GM23338 (cell line): ENCODE measurements around the gene ATP9A. TPM values are rescaled to one million over a fixed set of nuclear protein-coding genes. Genes with fewer than 3 reads are reported as not detected.
A peak's percentile ranks its signal among the peaks of the same experiment; 100 is the strongest.

ENCODE experiments used
- ATAC-seq: fragments of 200-7000 bp; cut with Tn5 transposase; 3 replicates; pipeline ENCODE4 v1.9.1; 2020
- DNase-seq: peaks from one replicate; pipeline ENCODE4 v3.0.0-alpha.2; 2015; ENCODE audit warnings: low spot score
- H2AFZ ChIP-seq: fragments of 200-600 bp; sonication (generic); 2 replicates; pipeline ENCODE4 v1.8.0; 2016; ENCODE audit warnings: antibody characterized with exemption, mild to moderate bottlenecking, moderate library complexity
- H3F3A ChIP-seq: fragments of 200-600 bp; sonication (generic); replicated peaks from 2 replicates; pipeline ENCODE4 v1.8.0; 2017; ENCODE audit warnings: antibody characterized with exemption, mixed run types, low read depth
- H3K27ac ChIP-seq: fragments of 200-600 bp; sonication (generic); 2 replicates; pipeline ENCODE4 v1.6.1; 2016; ENCODE audit warnings: low read depth
- H3K27me3 ChIP-seq: fragments of 200-600 bp; sonication (generic); 2 replicates; pipeline ENCODE4 v1.8.0; 2016; ENCODE audit warnings: mild to moderate bottlenecking, mixed run types, moderate library complexity; ENCODE audit not compliant: insufficient read depth
- H3K36me3 ChIP-seq: fragments of 200-600 bp; sonication (generic); 2 replicates; pipeline ENCODE4 v1.8.0; 2016; ENCODE audit warnings: mild to moderate bottlenecking; ENCODE audit not compliant: insufficient read depth
- H3K4me1 ChIP-seq: fragments of 200-600 bp; sonication (generic); 2 replicates; pipeline ENCODE4 v1.8.0; 2016; ENCODE audit warnings: mild to moderate bottlenecking, moderate library complexity; ENCODE audit not compliant: insufficient read depth
- H3K4me2 ChIP-seq: fragments of 200-600 bp; sonication (generic); 2 replicates; pipeline ENCODE4 v1.7.1; 2017; ENCODE audit warnings: mixed run types
- H3K4me3 ChIP-seq: fragments of 200-600 bp; sonication (generic); 2 replicates; pipeline ENCODE4 v1.6.1; 2016; ENCODE audit warnings: mixed run types
- H3K79me2 ChIP-seq: fragments of 200-600 bp; sonication (generic); replicated peaks from 2 replicates; pipeline ENCODE4 v1.8.0; 2017; ENCODE audit warnings: mild to moderate bottlenecking; ENCODE audit not compliant: insufficient read depth
- H3K9me2 ChIP-seq: fragments of 200-600 bp; sonication (generic); 2 replicates; pipeline ENCODE4 v1.8.0; 2017; ENCODE audit not compliant: insufficient read depth
- H4K20me1 ChIP-seq: fragments of 200-600 bp; sonication (generic); replicated peaks from 2 replicates; pipeline ENCODE4 v1.8.0; 2017; ENCODE audit warnings: mild to moderate bottlenecking; ENCODE audit not compliant: insufficient read depth
- H3K27ac Mint-ChIP-seq: 2 replicates; pipeline ENCODE4 v1.8.0; 2020; ENCODE audit warnings: inconsistent platforms, mild to moderate bottlenecking, moderate library complexity, mixed read lengths
- H3K27me3 Mint-ChIP-seq: 3 replicates; pipeline ENCODE4 v1.8.0; 2022; ENCODE audit warnings: low read depth, mild to moderate bottlenecking, moderate library complexity, mixed read lengths, inconsistent platforms; ENCODE audit not compliant: insufficient read depth, poor library complexity
- H3K36me3 Mint-ChIP-seq: 3 replicates; pipeline ENCODE4 v1.8.0; 2021; ENCODE audit warnings: low read depth, mild to moderate bottlenecking, inconsistent platforms, moderate library complexity, mixed read lengths
- H3K4me1 Mint-ChIP-seq: 3 replicates; pipeline ENCODE4 v1.8.0; 2020; ENCODE audit warnings: mild to moderate bottlenecking, inconsistent platforms, mixed read lengths
- H3K4me3 Mint-ChIP-seq: 3 replicates; pipeline ENCODE4 v1.8.0; 2021; ENCODE audit warnings: moderate library complexity, mild to moderate bottlenecking, inconsistent platforms, mixed read lengths
- H3K9me3 Mint-ChIP-seq: 3 replicates; pipeline ENCODE4 v1.8.0; 2020; ENCODE audit warnings: moderate library complexity, mild to moderate bottlenecking, inconsistent platforms, mixed read lengths
- CREB1 ChIP-seq: fragments of 250-450 bp; sonication (Bioruptor Pico); IDR thresholded peaks from 2 replicates; pipeline ENCODE4 v1.5.0; 2020; ENCODE audit warnings: low read depth, mild to moderate bottlenecking, moderate library complexity
- EZH2phosphoT487 ChIP-seq: fragments of 200-600 bp; sonication (generic); IDR thresholded peaks from one replicate; pipeline ENCODE4 v1.8.1; 2018; ENCODE audit warnings: antibody characterized with exemption; ENCODE audit not compliant: unreplicated experiment
- JUNB ChIP-seq: IDR thresholded peaks from one replicate; pipeline ENCODE4 v1.6.1; 2016; ENCODE audit warnings: antibody characterized with exemption; ENCODE audit not compliant: unreplicated experiment
- NANOG ChIP-seq: IDR thresholded peaks from 2 replicates; pipeline ENCODE4 v1.6.1; 2016; ENCODE audit warnings: antibody characterized with exemption, borderline replicate concordance
- POLR2AphosphoS5 ChIP-seq: IDR thresholded peaks from 2 replicates; pipeline ENCODE4 v1.6.1; 2016; ENCODE audit warnings: antibody characterized with exemption, low read depth
- STAT1 ChIP-seq: IDR thresholded peaks from one replicate; pipeline ENCODE4 v1.6.1; 2016; ENCODE audit warnings: antibody characterized with exemption; ENCODE audit not compliant: unreplicated experiment
- polyA plus RNA-seq: library from polyadenylated mRNA; unstranded; fragments of >200 nt; fragmentation: Nextera tagmentation; extraction: Ambion mirVana; gene quantifications from 2 replicates; pipeline ENCODE4 v1.2.1, GENCODE V29; 2016
- total RNA-seq: library from RNA; depleted of rRNA; stranded (reverse); fragments of >200 nt; shearing (Covaris generic); gene quantifications from 2 replicates; pipeline ENCODE4 v1.2.3, GENCODE V29; 2014
- TF ChIP-seq, protein P1 (sequence below): IDR thresholded peaks from one replicate; pipeline ENCODE4 v1.6.1; 2018; ENCODE audit warnings: antibody characterized with exemption; ENCODE audit not compliant: unreplicated experiment
- TF ChIP-seq, protein P2 (sequence below): fragments of 250-450 bp; sonication (Bioruptor Pico); IDR thresholded peaks from 2 replicates; pipeline ENCODE4 v1.5.0; 2020; ENCODE audit warnings: mild to moderate bottlenecking, moderate library complexity
- TF ChIP-seq, protein P3 (sequence below), 2 experiments: fragments of 200-600 bp in 1 of 2; sonication (generic) in 1 of 2; conservative IDR thresholded peaks; 2 replicates each; pipeline versions ENCODE4 v1.5.1 to v1.6.1; 2016 to 2017; ENCODE audit warnings: antibody characterized with exemption in 2 of 2, low read depth in 2 of 2, mild to moderate bottlenecking in 2 of 2, moderate library complexity in 1 of 2

ATP9A gene
- total and polyA plus RNA-seq, 2 experiments from 2014 or later = 0.94 to 5.9 TPM

- TF ChIP-seq, protein P1, sequence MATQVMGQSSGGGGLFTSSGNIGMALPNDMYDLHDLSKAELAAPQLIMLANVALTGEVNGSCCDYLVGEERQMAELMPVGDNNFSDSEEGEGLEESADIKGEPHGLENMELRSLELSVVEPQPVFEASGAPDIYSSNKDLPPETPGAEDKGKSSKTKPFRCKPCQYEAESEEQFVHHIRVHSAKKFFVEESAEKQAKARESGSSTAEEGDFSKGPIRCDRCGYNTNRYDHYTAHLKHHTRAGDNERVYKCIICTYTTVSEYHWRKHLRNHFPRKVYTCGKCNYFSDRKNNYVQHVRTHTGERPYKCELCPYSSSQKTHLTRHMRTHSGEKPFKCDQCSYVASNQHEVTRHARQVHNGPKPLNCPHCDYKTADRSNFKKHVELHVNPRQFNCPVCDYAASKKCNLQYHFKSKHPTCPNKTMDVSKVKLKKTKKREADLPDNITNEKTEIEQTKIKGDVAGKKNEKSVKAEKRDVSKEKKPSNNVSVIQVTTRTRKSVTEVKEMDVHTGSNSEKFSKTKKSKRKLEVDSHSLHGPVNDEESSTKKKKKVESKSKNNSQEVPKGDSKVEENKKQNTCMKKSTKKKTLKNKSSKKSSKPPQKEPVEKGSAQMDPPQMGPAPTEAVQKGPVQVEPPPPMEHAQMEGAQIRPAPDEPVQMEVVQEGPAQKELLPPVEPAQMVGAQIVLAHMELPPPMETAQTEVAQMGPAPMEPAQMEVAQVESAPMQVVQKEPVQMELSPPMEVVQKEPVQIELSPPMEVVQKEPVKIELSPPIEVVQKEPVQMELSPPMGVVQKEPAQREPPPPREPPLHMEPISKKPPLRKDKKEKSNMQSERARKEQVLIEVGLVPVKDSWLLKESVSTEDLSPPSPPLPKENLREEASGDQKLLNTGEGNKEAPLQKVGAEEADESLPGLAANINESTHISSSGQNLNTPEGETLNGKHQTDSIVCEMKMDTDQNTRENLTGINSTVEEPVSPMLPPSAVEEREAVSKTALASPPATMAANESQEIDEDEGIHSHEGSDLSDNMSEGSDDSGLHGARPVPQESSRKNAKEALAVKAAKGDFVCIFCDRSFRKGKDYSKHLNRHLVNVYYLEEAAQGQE = no peak
- TF ChIP-seq STAT1 = no peak
- TF ChIP-seq, protein P2, sequence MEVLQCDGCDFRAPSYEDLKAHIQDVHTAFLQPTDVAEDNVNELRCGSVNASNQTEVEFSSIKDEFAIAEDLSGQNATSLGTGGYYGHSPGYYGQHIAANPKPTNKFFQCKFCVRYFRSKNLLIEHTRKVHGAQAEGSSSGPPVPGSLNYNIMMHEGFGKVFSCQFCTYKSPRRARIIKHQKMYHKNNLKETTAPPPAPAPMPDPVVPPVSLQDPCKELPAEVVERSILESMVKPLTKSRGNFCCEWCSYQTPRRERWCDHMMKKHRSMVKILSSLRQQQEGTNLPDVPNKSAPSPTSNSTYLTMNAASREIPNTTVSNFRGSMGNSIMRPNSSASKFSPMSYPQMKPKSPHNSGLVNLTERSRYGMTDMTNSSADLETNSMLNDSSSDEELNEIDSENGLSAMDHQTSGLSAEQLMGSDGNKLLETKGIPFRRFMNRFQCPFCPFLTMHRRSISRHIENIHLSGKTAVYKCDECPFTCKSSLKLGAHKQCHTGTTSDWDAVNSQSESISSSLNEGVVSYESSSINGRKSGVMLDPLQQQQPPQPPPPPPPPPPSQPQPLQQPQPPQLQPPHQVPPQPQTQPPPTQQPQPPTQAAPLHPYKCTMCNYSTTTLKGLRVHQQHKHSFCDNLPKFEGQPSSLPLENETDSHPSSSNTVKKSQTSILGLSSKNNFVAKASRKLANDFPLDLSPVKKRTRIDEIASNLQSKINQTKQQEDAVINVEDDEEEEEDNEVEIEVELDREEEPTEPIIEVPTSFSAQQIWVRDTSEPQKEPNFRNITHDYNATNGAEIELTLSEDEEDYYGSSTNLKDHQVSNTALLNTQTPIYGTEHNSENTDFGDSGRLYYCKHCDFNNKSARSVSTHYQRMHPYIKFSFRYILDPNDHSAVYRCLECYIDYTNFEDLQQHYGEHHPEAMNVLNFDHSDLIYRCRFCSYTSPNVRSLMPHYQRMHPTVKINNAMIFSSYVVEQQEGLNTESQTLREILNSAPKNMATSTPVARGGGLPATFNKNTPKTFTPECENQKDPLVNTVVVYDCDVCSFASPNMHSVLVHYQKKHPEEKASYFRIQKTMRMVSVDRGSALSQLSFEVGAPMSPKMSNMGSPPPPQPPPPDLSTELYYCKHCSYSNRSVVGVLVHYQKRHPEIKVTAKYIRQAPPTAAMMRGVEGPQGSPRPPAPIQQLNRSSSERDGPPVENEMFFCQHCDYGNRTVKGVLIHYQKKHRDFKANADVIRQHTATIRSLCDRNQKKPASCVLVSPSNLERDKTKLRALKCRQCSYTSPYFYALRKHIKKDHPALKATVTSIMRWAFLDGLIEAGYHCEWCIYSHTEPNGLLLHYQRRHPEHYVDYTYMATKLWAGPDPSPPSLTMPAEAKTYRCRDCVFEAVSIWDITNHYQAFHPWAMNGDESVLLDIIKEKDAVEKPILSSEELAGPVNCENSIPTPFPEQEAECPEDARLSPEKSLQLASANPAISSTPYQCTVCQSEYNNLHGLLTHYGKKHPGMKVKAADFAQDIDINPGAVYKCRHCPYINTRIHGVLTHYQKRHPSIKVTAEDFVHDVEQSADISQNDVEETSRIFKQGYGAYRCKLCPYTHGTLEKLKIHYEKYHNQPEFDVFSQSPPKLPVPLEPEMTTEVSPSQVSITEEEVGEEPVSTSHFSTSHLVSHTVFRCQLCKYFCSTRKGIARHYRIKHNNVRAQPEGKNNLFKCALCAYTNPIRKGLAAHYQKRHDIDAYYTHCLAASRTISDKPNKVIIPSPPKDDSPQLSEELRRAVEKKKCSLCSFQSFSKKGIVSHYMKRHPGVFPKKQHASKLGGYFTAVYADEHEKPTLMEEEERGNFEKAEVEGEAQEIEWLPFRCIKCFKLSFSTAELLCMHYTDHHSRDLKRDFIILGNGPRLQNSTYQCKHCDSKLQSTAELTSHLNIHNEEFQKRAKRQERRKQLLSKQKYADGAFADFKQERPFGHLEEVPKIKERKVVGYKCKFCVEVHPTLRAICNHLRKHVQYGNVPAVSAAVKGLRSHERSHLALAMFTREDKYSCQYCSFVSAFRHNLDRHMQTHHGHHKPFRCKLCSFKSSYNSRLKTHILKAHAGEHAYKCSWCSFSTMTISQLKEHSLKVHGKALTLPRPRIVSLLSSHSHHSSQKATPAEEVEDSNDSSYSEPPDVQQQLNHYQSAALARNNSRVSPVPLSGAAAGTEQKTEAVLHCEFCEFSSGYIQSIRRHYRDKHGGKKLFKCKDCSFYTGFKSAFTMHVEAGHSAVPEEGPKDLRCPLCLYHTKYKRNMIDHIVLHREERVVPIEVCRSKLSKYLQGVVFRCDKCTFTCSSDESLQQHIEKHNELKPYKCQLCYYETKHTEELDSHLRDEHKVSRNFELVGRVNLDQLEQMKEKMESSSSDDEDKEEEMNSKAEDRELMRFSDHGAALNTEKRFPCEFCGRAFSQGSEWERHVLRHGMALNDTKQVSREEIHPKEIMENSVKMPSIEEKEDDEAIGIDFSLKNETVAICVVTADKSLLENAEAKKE (CRISPR knock-in tag) = no peak
Observed at GRCh38 chr20:51796340-51796739, 28.1 kb upstream of the ATP9A start (continued).

DNA sequence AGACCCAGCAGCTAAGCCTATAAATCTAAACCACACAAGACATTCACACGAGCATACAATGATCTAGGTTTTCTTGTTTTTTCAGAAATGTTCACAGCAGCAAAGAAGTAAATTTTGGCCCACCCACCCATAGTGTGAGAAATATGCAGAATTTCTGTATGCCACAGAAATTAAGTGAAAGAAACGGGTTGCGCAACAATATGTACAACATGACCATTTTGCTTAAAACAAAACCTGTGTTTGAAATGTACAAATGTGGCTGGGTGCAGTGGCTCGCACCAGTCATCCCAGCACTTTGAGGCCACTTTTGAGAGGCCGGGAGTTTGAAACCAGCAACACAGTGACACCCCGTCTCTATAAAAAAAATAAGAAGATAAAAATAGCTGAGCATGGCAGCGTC is 24.8 kb upstream of the ATP9A start:
- H3K4me2 ChIP-seq = no peak overlapping the region
- H4K20me1 ChIP-seq = peaks cover 75% of the 10 kb centered on the region
- no peaks in the 10 kb centered on the region for H3K9me2 ChIP-seq
- Mint-ChIP-seq H3K36me3 (peaks cover 79% of the 10 kb centered on the region), H3K27ac (peak overlapping the region; percentile 85; the same call in 1 of the 2 replicates), H3K27me3 (peaks cover 20% of the 10 kb centered on the region), H3K4me3 (no peak overlapping the region), H3K4me1 (peaks cover 49% of the 10 kb centered on the region), H3K9me3 (no peaks in the 10 kb centered on the region)
- H3F3A ChIP-seq = peaks cover 20% of the 10 kb centered on the region
- DNase-seq = no peak
- peak overlapping the region; percentile 60; the same call in 1 of the 2 replicates for H3K27ac ChIP-seq
- H3K27me3 ChIP-seq = no peaks in the 10 kb centered on the region
- peaks cover 36% of the 10 kb centered on the region for H3K4me1 ChIP-seq
- no peak for ATAC-seq
- no peak overlapping the region for H2AFZ ChIP-seq
- H3K36me3 ChIP-seq = peaks cover 38% of the 10 kb centered on the region
- H3K79me2 ChIP-seq = peaks cover 100% of the 10 kb centered on the region
- H3K4me3 ChIP-seq = no peak overlapping the region
- TF ChIP-seq JUNB (no peak), EZH2phosphoT487 (no peak), CREB1 (CRISPR knock-in tag) (no peak), POLR2AphosphoS5 (no peak), NANOG (no peak)
- TF ChIP-seq, protein P3, sequence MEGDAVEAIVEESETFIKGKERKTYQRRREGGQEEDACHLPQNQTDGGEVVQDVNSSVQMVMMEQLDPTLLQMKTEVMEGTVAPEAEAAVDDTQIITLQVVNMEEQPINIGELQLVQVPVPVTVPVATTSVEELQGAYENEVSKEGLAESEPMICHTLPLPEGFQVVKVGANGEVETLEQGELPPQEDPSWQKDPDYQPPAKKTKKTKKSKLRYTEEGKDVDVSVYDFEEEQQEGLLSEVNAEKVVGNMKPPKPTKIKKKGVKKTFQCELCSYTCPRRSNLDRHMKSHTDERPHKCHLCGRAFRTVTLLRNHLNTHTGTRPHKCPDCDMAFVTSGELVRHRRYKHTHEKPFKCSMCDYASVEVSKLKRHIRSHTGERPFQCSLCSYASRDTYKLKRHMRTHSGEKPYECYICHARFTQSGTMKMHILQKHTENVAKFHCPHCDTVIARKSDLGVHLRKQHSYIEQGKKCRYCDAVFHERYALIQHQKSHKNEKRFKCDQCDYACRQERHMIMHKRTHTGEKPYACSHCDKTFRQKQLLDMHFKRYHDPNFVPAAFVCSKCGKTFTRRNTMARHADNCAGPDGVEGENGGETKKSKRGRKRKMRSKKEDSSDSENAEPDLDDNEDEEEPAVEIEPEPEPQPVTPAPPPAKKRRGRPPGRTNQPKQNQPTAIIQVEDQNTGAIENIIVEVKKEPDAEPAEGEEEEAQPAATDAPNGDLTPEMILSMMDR (conservative IDR thresholded peaks at IDR 0.05; ENCODE audit: low read depth in 2 of 2) = no peak
- TF ChIP-seq, protein P1 = no peak
